NCI-H2196 treated with DMSO at 0.1 percent for 48 hours (cell line): ENCODE measurements around the gene DRP2.
A peak's percentile ranks its signal among the peaks of the same experiment; 100 is the strongest.
"Not testable (repeated sequence)": the region's sequence is repeated elsewhere in the genome, so short reads cannot be mapped to it uniquely, and the experiment has no call there.

Experiments used
- DNase-seq: peaks from one replicate; lab custom pipeline; 2025; ENCODE audit not compliant: unreplicated experiment; lab: John Stamatoyannopoulos, UW

Gene DRP2

DNA sequence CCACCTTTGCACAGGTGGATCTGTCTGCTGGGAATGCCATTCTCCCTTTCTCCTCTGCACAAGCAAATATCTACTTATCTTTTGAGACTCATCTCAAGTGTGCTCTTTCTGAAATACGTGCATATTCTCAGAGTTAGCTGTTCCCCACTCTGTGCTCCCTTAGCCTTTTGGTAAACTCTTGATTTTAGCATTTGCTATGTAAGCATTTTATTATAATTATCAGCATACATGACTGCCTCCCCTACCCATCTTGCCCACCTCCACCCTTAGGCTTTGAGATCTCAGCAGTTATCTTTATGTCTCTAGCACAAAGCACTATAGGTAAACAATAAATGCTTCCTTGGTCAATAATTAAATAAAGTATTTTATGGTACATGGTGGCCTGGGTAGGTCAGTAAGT is 11.5 kb downstream of the DRP2 start:
- no peak for DNase-seq

DNA sequence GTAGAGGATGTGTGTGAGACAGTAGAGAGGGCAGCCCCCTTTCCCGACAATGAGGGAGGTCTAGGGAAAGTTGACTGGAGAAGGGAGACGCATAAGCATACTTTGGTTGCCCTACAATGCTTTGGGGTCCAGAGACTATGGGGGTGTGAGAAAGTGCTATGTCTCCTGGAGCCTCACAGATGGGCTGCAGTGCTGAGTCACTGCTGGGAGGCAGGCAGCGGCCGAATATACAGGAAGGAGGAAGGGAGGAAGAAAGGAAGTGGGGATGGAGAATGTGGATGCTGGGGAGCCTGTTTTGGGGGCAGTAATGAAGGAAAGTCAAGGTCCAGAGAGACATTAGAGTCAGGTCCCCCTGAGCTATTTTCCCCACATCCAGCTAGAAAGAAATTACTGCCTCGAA is 12.7 kb downstream of the DRP2 start:
- no peak for DNase-seq

DNA sequence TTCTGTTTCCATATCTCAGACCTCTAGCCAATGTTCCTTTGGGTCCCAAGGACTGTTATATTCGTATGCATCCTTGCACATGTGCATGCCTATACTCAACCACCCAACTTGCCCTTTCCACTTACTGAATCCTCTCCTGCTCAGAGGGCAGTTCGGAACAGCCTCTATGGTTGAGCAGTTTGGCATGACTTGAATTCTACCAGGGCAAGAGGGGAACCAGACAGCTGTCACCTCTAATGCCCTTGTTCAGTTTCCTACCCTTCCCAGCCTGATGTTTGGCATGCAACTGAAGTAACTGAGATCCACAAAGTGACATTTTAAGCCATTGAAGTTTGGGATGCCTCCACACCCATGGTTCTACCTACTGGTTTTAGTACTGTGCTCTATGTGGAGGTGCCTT is 17.5 kb downstream of the DRP2 start:
- DNase-seq, result no peak

DNA sequence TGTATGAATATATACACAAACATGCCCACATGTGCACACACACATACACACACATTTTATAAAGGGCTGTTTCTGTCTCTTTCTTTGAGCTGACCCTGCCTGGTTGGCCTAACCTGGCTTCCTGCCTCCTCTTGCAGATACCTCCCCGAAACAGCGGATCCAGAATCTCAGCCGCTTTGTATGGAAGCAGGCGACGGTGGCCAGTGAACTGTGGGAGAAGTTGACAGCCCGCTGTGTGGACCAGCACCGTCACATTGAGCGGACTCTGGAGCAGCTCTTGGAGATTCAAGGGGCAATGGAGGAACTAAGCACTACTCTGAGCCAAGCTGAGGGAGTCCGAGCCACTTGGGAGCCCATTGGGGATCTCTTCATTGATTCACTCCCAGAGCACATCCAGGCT is 21.9 kb downstream of the DRP2 start:
- no peak for DNase-seq

DNA sequence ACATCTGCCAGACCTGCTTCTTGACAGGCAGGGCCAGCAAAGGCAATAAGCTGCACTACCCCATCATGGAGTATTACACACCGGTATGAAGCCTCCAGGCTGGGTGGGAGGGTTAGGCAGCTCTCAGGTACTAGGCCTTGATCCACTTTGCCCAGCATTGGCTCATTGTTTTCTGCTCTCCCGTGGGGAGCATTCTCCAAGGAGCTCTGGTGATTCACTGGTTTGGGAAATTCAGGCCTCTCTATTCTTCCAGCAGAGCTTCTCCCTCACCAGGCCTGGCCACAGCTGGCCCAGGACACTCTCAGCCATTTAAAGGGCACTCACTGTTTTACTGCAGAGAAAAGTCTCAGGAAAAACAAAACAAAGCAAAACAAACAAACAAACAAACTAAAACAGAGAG is 33.0 kb downstream of the DRP2 start:
- DNase-seq, result no peak

DNA sequence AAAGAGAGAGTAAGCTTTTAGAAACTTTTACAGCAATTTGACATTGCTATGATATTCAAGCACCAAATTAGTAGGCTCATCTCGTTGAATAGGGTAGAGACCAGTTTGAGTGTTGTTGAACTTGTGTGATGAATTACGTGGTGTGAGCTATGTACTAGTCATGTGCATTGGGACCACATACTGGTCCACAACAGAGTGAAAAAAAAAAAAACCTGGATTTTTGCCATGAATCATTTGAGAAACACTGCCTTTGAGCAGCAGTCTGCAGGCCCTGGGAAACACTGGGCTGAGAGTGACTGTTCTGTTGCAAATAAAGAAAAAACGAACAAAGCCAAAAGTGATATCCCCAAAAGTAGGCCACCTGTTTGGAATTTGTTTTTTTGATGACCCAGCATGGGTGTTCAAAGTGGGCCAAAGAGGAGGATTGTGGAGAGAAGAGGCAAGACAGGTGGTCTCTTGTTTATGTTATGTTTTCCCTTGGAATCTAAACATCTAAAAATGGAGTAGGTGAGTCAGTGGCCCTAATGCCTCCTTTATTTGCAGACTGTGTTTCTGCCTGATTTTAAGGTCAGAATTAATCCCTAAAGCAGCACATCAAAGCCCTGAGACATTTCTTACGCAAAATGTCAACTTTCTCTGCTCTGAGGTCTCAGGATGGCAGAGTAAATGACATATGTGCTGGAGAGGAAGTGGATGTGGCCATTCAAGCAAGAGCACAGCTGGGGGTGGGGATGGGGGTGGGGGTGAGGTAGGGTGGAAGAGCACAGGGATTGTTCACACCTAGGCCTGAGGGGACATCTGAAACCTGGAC is 38.1 kb downstream of the DRP2 start:
- no peak for DNase-seq

DNA sequence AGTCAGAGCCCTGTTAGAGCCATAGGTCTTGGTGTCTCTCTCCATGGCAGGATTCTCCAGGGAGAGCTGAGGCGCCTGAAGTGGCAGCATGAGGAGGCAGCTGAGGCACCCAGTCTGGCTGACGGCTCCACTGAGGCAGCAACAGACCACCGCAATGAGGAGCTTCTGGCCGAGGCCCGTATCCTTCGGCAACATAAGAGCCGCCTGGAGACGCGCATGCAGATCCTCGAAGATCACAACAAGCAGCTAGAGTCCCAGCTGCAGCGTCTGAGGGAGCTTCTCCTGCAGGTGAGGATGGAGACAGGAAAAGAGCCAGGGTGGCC is 38.6 kb downstream of the DRP2 start:
- no peak for DNase-seq

DNA sequence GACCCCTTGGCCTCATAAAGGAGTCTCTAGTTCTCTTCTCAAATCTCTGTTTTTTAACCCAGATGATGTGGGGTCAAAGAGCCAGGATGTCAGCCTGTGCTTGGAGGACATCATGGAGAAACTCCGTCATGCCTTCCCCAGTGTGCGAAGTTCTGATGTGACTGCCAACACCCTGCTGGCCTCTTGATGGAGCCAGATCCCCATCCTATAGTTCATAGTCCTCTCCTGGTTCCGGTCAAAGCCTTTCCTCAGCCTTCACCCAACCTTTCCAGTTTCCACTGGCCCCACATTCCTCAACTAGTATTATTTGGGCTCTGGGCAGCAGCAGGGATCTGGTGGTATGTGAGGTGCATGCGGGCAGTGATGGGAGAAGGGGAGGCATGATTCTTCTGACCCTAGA is 40.8 kb downstream of the DRP2 start:
- no peak for DNase-seq

DNA sequence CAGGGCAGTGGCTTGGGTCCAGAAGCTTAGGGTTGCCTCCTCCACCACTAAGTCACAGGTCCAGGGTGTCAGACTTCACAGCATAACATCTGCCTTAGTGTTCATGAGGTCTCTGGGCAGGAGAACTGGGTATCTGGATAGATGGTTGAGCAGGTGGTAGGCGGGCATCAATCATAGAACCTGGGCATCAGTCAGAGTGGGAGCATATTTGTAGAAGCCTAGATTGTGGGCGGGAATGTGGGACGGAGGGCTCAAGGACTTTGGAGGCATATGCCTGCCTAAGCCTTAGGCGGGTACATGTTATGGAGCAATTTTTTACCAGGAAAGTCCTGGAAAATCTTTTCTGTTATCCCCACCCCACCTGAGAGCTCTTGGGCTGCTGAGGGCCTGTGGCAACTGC is 43.0 kb downstream of the DRP2 start:
- no peak for DNase-seq

DNA sequence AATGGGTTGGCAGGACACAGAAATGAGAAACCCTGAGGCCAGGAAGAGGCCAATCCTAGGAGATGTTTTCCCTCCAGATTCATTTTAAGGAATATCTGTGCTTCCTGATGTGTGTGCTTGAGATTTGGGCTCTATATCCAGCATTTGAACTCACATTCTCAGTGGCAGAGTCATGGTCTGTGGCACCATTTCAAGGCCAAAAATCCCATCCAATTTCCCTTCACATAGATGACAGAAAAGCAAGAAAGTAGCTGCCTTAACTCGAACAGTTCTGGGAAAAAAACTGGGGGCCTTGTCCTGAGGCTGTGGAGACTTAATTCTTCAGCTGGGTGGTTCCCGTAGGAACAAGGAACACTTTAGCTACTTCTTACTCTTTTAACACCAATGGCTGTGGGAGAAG is 44.2 kb downstream of the DRP2 start:
- DNase-seq, result no peak

DNA sequence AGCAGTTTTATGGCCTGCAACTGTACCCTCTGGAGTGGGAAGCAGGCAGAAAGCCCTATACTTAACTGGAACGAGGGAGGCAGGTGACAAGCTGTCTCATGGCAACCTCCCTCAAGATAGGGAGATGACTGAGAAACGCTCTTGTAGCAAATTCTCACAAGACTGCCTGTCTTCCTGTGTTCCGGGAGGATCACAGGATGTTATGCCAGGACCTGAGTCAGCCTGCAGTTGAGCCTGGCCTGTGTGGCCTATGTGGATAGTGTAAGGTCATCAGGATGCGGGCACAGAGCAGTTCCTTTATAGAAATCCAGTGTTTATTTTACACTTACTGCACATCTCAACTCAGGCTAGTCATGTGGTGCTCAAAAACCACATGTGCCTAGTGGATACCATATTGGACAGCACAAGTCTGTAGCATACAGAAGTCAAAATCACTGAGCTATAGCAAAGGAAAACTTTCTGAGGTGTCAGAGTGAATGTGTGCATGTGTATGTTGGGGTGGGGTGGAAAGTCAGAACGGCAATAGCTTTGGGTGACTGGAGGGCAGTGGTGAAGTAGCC is 46.4 kb downstream of the DRP2 start:
- DNase-seq, result no peak

DNA sequence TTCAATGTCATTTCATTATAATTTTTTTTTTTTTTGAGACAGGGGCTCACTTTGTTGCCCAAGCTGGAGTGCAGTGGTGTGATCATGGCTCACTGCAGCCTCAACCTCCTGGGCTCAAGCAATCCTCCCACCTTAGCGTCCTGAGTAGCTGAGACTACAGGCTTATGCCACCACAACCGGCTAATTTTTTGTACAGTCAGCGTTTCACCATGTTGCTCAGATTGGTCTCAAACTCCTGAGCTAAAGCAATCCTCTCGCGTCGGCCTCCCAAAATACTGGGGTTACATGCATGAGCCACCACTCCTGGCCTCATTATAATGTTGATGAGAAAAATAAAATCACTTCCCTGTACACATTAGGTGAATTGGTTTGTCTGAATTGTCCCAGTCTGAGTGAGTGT is 54.6 kb downstream of the DRP2 start:
- no peak for DNase-seq

DNA sequence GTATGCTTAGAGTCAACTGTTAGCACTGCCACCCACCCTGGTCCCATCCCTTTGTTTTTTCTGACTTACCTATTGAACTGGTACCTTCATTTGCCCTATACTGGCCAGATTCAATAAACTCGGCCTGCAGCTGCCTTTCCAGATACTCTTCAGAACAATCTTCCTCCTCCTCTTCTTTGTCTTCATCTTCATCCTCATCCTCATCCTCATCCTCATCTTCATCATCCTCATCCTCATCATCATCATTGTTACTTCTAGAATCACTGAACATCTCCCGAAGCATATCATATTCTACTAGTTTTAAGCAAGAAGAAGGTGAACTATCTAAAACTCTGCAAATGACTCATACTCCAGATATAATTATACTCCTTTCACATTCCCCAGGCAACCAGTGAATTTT is 56.7 kb downstream of the DRP2 start:
- no peak for DNase-seq

DNA sequence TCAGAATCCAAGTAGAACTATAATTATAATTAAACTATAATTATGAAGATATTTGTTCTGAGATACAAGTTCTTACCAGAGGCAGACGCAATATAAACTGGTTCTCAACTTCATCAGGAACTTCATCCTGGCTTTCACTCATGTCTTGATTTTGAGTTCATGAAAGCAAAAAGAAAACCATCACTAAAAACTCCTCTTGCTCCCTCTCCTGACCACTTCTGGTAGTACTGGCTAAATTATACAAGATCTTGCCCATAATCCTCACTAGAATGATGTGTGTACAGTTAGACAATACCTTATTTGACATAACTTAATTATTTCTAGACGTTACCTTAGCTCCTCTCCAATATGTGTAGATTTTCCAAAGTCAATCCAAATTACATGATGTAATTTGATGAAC is 67.8 kb downstream of the DRP2 start:
- DNase-seq, result peak; percentile 0

DNA sequence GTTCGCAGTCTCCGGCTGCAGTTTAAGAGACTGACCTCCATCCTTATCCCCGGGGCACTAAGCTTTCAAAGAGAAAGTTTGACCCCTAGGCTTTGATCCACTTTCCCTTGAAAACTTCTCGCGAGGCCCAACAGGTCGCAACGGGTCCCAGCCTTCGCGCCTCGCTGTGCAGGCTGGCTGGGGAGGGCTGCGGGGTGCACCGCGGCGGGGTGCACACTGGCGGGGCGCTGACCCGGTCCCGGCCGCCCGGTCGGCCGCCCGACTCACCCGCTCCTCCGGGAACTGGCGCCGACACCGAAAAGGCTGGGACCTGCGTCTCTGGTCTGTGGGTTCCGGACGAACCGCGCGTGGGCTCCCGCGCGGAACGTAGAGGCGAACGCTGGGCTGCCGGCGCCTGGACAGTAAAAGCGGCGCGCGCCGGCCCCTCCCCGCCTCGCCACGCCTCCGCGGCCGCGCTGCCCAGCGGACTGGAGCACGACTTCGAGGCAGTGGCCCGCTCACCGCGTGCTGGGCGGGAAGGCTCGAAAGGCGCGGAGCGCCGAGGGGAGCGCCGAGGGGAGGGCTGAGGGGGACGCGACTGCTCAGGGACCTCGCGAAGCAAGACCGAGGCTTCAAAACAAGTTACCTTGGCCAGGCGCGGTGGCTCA is 71.5 kb downstream of the DRP2 start, which contains the start of gene TAF7L:
Gene TAF7L (minus strand): TSS at position 378 of the 647 bp plus-strand sequence. CDS start 3,791 bp downstream, outside the sequence.
- DNase-seq, result no peak

DNA sequence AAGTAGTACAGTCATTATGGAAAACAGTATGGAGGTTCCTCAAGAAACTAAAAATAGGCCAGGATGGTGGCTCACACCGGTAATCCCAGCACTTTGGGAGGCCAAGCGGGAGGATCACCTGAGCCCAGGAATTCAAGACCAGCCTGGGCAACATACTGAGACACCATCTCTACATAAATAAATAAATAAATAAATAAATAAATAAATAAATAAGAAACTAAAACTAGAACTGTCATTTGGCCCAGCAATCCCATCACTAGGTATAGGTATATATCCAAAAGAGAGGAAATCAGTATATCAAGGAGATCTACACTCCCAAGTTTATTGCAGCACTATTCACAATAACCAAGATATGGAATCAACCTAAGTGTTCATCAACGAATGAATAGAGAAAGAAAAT is 76.0 kb downstream of the DRP2 start:
- DNase-seq, result not testable (repeated sequence)

DNA sequence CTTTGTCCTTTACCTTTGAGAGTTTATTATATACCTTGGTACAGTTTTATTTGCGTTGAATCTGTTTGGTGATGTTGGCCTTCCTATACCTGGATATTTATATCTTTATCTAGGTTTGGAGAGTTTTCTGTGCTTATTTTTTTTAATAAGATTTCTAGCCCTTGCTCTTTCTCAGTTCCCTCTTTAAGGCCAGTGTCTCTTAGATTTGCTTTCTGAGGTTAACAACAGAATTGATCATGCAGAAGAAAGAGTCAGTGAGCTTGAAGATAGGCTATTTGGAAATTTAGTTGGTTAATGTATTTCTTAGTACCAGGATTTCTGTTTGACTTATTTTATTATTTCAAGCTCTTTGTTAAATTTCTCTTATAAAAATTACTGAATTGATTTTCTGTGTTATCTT is 84.2 kb downstream of the DRP2 start:
- no peak for DNase-seq
